ENCODE measurements around the gene ITPK1. TPM values are rescaled to one million over a fixed set of nuclear protein-coding genes. Genes with fewer than 3 reads are reported as not detected.

Gene ITPK1
- total RNA-seq, 1 experiment from 2014 or later, result 88.6 TPM

DNA sequence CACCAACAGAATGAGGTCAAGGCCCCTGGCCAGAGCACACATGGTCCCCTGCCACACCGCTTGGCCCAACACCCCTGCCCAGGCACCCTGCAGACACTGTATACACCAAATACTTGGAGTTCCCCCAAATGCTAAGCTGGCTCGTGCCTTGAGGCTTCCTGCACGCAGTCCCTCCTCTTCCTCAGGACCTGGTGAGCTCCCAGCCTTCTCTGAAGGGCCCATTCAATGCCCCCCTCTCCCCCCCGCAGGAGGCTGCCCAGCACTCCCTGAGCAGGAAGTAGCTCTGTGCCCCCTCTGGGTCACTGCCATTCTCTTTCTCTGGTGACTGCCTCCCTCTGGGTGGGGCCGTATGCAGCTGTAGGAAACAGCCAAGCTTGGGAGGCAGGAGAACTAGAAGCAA is 75.3 kb downstream of the ITPK1 start:
- Histone ChIP-seq H2AFZ (no peak overlapping the region), H3F3A (ENCODE audit: insufficient read depth, low read depth) (peaks cover 70% of the 10 kb centered on the region), H3K9me3 (ENCODE audit: insufficient read depth, low read depth) (no peaks in the 10 kb centered on the region), H4K20me1 (ENCODE audit: insufficient read depth) (no peaks in the 10 kb centered on the region), H3K79me2 (ENCODE audit: low read depth) (peaks cover 58% of the 10 kb centered on the region), H3K27ac (0 out of 2 replicates have a peak overlapping the region, but pooled peaks have one; percentile 90), H3K4me3 (no peak overlapping the region), H3K36me3 (ENCODE audit: low read depth) (no peaks in the 10 kb centered on the region), H3K9me2 (ENCODE audit: insufficient read depth) (no peaks in the 10 kb centered on the region), H3K4me2 (peak overlapping the region; percentile 14; the same call in 1 of the 2 replicates), H3K27me3 (ENCODE audit: insufficient read depth, low read depth) (no peaks in the 10 kb centered on the region), H3K4me1 (replicated peaks; ENCODE audit: insufficient read depth) (peaks cover 96% of the 10 kb centered on the region)
- ChIA-PET CTCF (interaction anchor here (0.6 kb wide), 1 partner anchor 32 kb away, joined by 3 read pairs; no protein-coding TSS in a partner anchor), POLR2A (ENCODE audit: unreplicated experiment) (interaction anchor here (0.6 kb wide), 1 partner anchor 32 kb away, joined by 3 read pairs; no protein-coding TSS in a partner anchor)
- BruUV-seq (replicated peaks), result no TSS peak
- intact Hi-C loops (cut with micrococcal nuclease; ENCODE audit: unreplicated experiment), result no loop called here
- DNase-seq, result no peak
- TF ChIP-seq, protein P1, sequence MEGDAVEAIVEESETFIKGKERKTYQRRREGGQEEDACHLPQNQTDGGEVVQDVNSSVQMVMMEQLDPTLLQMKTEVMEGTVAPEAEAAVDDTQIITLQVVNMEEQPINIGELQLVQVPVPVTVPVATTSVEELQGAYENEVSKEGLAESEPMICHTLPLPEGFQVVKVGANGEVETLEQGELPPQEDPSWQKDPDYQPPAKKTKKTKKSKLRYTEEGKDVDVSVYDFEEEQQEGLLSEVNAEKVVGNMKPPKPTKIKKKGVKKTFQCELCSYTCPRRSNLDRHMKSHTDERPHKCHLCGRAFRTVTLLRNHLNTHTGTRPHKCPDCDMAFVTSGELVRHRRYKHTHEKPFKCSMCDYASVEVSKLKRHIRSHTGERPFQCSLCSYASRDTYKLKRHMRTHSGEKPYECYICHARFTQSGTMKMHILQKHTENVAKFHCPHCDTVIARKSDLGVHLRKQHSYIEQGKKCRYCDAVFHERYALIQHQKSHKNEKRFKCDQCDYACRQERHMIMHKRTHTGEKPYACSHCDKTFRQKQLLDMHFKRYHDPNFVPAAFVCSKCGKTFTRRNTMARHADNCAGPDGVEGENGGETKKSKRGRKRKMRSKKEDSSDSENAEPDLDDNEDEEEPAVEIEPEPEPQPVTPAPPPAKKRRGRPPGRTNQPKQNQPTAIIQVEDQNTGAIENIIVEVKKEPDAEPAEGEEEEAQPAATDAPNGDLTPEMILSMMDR (conservative IDR thresholded peaks at IDR 0.05), result no peak
- TF ChIP-seq EZH2 (IDR thresholded peaks at IDR 0.05; ENCODE audit: low read depth), result no peak

DNA sequence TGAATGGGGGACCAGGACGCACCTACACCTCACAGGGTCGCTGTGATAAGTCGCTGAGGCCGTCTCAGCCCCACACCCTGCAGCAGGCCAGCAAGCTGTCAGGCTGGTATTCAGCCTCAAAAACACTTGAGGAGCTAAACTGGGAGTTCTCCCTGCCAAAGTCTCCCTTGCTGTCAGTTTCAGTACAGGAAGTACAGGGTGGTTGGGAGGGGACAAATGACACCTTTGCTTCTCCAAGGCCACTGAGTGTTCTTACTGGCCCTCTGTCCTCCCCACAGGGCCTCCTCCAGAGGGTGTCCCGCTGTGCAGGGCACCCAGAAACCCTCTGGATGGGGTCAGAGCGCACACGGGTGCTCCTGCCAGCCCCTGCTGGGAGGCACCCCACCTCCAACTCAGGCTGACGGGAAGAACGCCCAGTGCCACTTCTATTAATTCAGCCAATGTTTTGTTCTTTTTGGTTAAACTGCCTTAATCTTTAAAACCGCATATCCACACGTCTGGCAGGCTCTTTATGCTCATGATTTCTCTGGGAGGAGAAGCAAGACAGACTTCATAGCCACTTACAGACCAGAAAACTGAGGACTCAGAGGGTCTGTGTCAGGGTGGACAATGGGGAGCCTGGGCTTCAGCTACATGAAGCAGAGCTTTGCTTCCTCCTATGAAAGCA is 75.9 kb downstream of the ITPK1 start:
- Histone ChIP-seq H3K9me2 (ENCODE audit: insufficient read depth) (no peaks in the 10 kb centered on the region), H3K79me2 (ENCODE audit: low read depth) (peaks cover 61% of the 10 kb centered on the region), H3K9me3 (ENCODE audit: insufficient read depth, low read depth) (no peaks in the 10 kb centered on the region), H3K27me3 (ENCODE audit: insufficient read depth, low read depth) (no peaks in the 10 kb centered on the region), H3K27ac (peak overlapping the region; percentile 90; the same call in 1 of the 2 replicates), H3K4me2 (0 out of 2 replicates have a peak overlapping the region, but pooled peaks have one; percentile 14), H3K36me3 (ENCODE audit: low read depth) (no peaks in the 10 kb centered on the region), H3K4me1 (replicated peaks; ENCODE audit: insufficient read depth) (peaks cover 96% of the 10 kb centered on the region), H4K20me1 (ENCODE audit: insufficient read depth) (no peaks in the 10 kb centered on the region), H3K4me3 (no peak overlapping the region), H3F3A (ENCODE audit: insufficient read depth, low read depth) (peaks cover 70% of the 10 kb centered on the region), H2AFZ (no peak overlapping the region)
- TF ChIP-seq, protein P1 (conservative IDR thresholded peaks at IDR 0.05), result no peak
- TF ChIP-seq EZH2 (IDR thresholded peaks at IDR 0.05; ENCODE audit: low read depth), result no peak
- no peak for DNase-seq
- intact Hi-C loops (cut with micrococcal nuclease; ENCODE audit: unreplicated experiment), result no loop called here
- ChIA-PET POLR2A (ENCODE audit: unreplicated experiment) (interaction anchor here (0.6 kb wide), 1 partner anchor 33 kb away, joined by 3 read pairs; no protein-coding TSS in a partner anchor), CTCF (interaction anchor here (0.6 kb wide), 1 partner anchor 33 kb away, joined by 3 read pairs; no protein-coding TSS in a partner anchor)
- BruUV-seq (replicated peaks), result no TSS peak

DNA sequence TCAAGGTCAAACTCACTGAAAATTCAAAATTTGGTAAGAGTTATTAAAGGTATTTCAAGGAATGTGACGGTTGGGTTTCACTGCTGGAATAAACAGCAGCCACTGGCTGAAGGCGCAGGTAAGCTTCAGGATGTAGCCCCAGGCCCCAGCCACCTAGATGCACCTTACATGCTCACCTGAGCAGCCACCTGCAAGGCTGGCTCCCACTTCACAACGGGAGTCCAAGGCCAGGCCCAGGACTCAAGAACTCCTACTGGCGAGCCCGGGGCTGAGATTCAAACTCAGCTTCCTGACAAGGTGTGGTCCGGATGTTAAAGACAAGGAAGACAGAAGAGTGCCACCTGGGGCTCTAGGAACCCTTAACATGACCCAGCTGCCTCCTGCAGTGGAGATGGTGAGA is 78.4 kb downstream of the ITPK1 start:
- Histone ChIP-seq H3K9me3 (ENCODE audit: insufficient read depth, low read depth) (no peaks in the 10 kb centered on the region), H2AFZ (no peak overlapping the region), H3K79me2 (ENCODE audit: low read depth) (peaks cover 70% of the 10 kb centered on the region), H3K27ac (peak overlapping the region; percentile 90), H3F3A (ENCODE audit: insufficient read depth, low read depth) (peaks cover 65% of the 10 kb centered on the region), H4K20me1 (ENCODE audit: insufficient read depth) (no peaks in the 10 kb centered on the region), H3K36me3 (ENCODE audit: low read depth) (no peaks in the 10 kb centered on the region), H3K27me3 (ENCODE audit: insufficient read depth, low read depth) (no peaks in the 10 kb centered on the region), H3K4me1 (replicated peaks; ENCODE audit: insufficient read depth) (peaks cover 100% of the 10 kb centered on the region), H3K4me3 (no peak overlapping the region), H3K9me2 (ENCODE audit: insufficient read depth) (no peaks in the 10 kb centered on the region), H3K4me2 (peak overlapping the region; percentile 60)
- POLR2A ChIA-PET (ENCODE audit: unreplicated experiment), result interaction anchor here (0.6 kb wide), 1 partner anchor 1229 kb away, joined by 3 read pairs; no protein-coding TSS in a partner anchor
- CTCF ChIA-PET, result interaction anchor here (0.5 kb wide), 1 partner anchor 148 kb away, joined by 3 read pairs; the partner anchor contains the start of genes LYSET and MOAP1
- intact Hi-C loops (cut with micrococcal nuclease; ENCODE audit: unreplicated experiment), result no loop called here
- no TSS peak for BruUV-seq (replicated peaks)
- DNase-seq, result peak; percentile 49 to 93
- TF ChIP-seq EZH2 (IDR thresholded peaks at IDR 0.05; ENCODE audit: low read depth), result no peak
- TF ChIP-seq, protein P1 (conservative IDR thresholded peaks at IDR 0.05), result no peak
